MM.1S (cell line): ENCODE measurements around the gene RIMBP3C.

Experiments used
- CTCF ChIP-seq: fragments of 300-600 bp; sonication (generic); IDR thresholded peaks from 2 replicates; pipeline ENCODE4 v1.5.1; 2016; ENCODE audit warnings: antibody characterized with exemption, low read length, mixed read lengths
- EZH2 ChIP-seq: fragments of 300-600 bp; sonication (generic); optimal IDR thresholded peaks from 2 replicates; pipeline ENCODE3; 2017; ENCODE audit warnings: low read depth, mild to moderate bottlenecking, antibody characterized with exemption, low read length, mixed read lengths

- TF ChIP-seq CTCF, result no peak
- no peak for TF ChIP-seq EZH2
Observed at GRCh38 chr22:21594865-21595452, 43.7 kb upstream of the RIMBP3C start.
